ENCODE measurements around the gene PRRG4.
A peak's percentile ranks its signal among the peaks of the same experiment; 100 is the strongest.

PRRG4 gene

DNA sequence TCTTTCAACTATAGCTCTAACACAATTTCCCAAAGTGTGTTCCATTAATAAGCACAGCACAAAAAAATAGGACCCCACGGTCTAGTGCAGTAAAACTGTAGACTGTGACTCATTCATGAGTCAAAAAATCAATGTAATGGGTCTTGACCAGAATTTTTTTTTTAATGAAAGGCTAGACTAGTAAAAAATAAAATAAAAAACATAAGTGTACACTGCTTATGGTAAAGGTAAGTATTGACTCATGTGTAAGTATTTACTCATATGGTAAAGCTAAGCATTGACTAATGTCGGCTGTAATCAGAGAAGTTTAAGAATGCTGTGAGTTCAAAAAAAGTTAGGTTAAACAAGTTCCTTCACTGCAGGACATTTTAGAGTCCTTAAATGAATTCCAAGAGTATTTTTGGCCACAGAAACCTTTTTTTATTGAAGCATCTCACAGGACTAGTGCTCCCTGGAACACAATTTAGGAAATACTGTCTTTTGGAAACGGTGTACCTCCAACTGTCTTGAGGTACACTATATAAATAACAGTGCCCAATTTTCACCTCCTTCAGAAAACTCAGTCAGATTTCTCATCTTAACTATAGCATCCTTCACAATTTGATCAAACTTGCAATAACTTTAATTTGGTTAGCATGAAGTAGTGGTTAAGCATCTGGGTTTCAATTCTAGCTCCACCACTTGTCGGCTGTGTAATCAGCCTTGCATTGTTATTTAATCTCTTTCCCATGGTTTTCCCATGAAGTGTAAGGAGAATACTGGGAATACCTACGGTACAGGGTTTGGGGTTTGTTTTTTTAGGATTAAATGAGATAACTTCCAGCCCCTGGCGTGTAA lies 37.4 kb upstream of the PRRG4 start:
- no peak for DNase-seq (ENCODE audit: extremely low spot score)
- TF ChIP-seq L3MBTL2 (conservative IDR thresholded peaks at IDR 0.05) (no peak), BHLHE40 (IDR thresholded peaks at IDR 0.05; ENCODE audit: borderline replicate concordance) (no peak), LEF1 (IDR thresholded peaks at IDR 0.05; ENCODE audit: borderline replicate concordance) (no peak), CTBP1 (IDR thresholded peaks at IDR 0.05; ENCODE audit: borderline replicate concordance) (no peak), SUZ12 (IDR thresholded peaks at IDR 0.05) (no peak), ELF4 (IDR thresholded peaks at IDR 0.05) (no peak), ZNF384 (IDR thresholded peaks at IDR 0.05) (no peak), ARNT (IDR thresholded peaks at IDR 0.05) (no peak), NFRKB (IDR thresholded peaks at IDR 0.05) (no peak), SP1 (IDR thresholded peaks at IDR 0.05) (no peak), TARDBP (IDR thresholded peaks at IDR 0.05) (no peak), FOXK2 (IDR thresholded peaks at IDR 0.05) (no peak), FOXA1 (IDR thresholded peaks at IDR 0.05) (no peak), HDGF (IDR thresholded peaks at IDR 0.05; ENCODE audit: borderline replicate concordance) (no peak), FOXM1 (IDR thresholded peaks at IDR 0.05; ENCODE audit: borderline replicate concordance) (no peak)
- TF ChIP-seq, protein P1, sequence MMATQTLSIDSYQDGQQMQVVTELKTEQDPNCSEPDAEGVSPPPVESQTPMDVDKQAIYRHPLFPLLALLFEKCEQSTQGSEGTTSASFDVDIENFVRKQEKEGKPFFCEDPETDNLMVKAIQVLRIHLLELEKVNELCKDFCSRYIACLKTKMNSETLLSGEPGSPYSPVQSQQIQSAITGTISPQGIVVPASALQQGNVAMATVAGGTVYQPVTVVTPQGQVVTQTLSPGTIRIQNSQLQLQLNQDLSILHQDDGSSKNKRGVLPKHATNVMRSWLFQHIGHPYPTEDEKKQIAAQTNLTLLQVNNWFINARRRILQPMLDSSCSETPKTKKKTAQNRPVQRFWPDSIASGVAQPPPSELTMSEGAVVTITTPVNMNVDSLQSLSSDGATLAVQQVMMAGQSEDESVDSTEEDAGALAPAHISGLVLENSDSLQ (IDR thresholded peaks at IDR 0.05), result no peak
- CTCF ChIA-PET, result interaction anchor here (0.5 to 1.4 kb wide), 6 partner anchors 10 to 923 kb away, joined by 3 to 4 read pairs (median 3); no protein-coding TSS in a partner anchor
- POLR2A ChIA-PET, result interaction anchor here (0.7 kb wide), 1 partner anchor 228 kb away, joined by 3 read pairs; no protein-coding TSS in a partner anchor

DNA sequence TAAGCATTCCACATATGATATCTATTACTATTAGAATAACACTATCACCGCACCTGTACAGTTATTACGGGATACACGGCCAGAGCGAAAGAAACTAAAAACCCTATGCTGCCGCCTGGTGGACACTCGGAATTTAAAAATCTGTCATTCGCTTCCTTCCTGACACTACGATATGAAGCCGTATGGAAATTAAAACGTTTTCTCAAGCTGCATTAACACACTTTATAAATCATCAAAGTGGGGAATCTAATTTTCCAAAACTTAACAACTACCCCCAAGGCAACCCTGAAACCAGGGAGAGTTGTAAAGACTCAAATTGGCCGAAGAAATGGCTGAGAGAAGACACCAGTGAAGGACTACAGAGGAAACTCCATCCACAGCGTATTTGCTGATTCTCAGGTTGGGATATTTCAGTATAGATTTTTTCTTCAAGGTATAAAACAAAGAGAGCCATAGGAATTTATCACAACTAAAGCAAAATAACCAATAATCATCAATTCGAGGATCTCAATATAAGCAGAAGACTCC lies 36.7 kb upstream of the PRRG4 start:
- ChIA-PET POLR2A (no interaction called here), CTCF (interaction anchor here (0.5 to 1.4 kb wide), 3 partner anchors 11 to 923 kb away, joined by 3 to 4 read pairs (median 3); no protein-coding TSS in a partner anchor)
- TF ChIP-seq BHLHE40 (IDR thresholded peaks at IDR 0.05; ENCODE audit: borderline replicate concordance) (no peak), ELF4 (IDR thresholded peaks at IDR 0.05) (no peak), HDGF (IDR thresholded peaks at IDR 0.05; ENCODE audit: borderline replicate concordance) (no peak), NFRKB (IDR thresholded peaks at IDR 0.05) (no peak), SP1 (IDR thresholded peaks at IDR 0.05) (no peak), FOXA1 (IDR thresholded peaks at IDR 0.05) (no peak), ARNT (IDR thresholded peaks at IDR 0.05) (no peak), LEF1 (IDR thresholded peaks at IDR 0.05; ENCODE audit: borderline replicate concordance) (no peak), FOXK2 (IDR thresholded peaks at IDR 0.05) (no peak), ZNF384 (IDR thresholded peaks at IDR 0.05) (no peak)
- TF ChIP-seq, protein P1 (IDR thresholded peaks at IDR 0.05), result no peak
- DNase-seq (ENCODE audit: extremely low spot score), result peak; percentile 61

DNA sequence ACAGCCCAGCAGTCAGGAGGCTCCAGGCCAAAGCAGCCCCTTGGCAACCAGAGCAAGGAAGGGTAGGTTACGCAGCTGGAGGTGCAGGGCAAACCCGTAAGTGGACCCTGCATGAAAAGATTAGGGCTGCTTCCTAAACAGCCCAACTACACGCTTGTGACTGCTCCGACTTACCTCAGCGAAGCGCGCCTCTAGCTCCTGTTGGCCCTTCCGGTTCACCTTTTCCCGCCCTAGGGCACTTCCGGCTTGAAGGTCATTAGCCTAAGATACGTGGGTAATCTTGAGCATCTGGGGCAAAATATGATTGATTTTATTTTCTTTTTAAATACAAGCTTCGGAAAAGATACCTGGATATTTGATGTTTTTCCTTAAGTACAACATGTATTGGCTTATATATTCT lies 35.3 kb upstream of the PRRG4 start, which contains the start of gene CCDC73:
Gene CCDC73, minus strand, starts transcription at position 224 of the 400 bp plus-strand sequence. CDS start 34,419 bp downstream, outside the sequence.
- DNase-seq (ENCODE audit: extremely low spot score), result no peak
- CTCF ChIA-PET, result no interaction called here
- POLR2A ChIA-PET, result no interaction called here
- TF ChIP-seq ZNF384 (IDR thresholded peaks at IDR 0.05), result no peak
- TF ChIP-seq TARDBP (IDR thresholded peaks at IDR 0.05), result no peak
- TF ChIP-seq SUZ12 (IDR thresholded peaks at IDR 0.05), result no peak
- TF ChIP-seq SP1 (IDR thresholded peaks at IDR 0.05), result no peak
- TF ChIP-seq CTBP1 (IDR thresholded peaks at IDR 0.05; ENCODE audit: borderline replicate concordance), result no peak
- no peak for TF ChIP-seq FOXA1 (IDR thresholded peaks at IDR 0.05)
- TF ChIP-seq ARNT (IDR thresholded peaks at IDR 0.05), result no peak
- no peak for TF ChIP-seq FOXK2 (IDR thresholded peaks at IDR 0.05)
- TF ChIP-seq, protein P1 (IDR thresholded peaks at IDR 0.05), result no peak
- TF ChIP-seq BHLHE40 (IDR thresholded peaks at IDR 0.05; ENCODE audit: borderline replicate concordance), result no peak
- no peak for TF ChIP-seq FOXM1 (IDR thresholded peaks at IDR 0.05; ENCODE audit: borderline replicate concordance)
- no peak for TF ChIP-seq L3MBTL2 (conservative IDR thresholded peaks at IDR 0.05)
- no peak for TF ChIP-seq HDGF (IDR thresholded peaks at IDR 0.05; ENCODE audit: borderline replicate concordance)
- no peak for TF ChIP-seq ELF4 (IDR thresholded peaks at IDR 0.05)
- no peak for TF ChIP-seq LEF1 (IDR thresholded peaks at IDR 0.05; ENCODE audit: borderline replicate concordance)

DNA sequence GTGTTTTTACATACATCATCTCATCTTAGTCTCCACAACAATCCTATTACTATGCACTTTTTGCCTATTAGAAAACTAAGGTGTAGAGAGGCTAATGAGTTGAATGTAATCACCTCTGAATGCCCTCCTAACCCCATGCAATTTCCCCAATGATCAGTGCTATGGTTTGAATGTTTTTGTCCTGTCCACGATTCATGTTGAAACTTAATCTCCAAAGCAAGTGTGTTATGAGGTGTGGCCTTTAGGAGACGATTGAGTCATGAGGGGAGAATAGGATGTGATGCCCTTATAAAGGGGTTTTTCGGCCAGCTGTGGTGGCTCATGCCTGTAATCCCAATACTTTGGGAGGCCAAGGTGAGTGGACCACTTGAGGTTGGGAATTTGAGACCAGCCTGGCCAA lies 33.3 kb upstream of the PRRG4 start:
- CTCF ChIA-PET, result interaction anchor here (0.6 kb wide), 2 partner anchors 57 to 1036 kb away, joined by 3 read pairs; no protein-coding TSS in a partner anchor
- POLR2A ChIA-PET, result no interaction called here
- no peak for DNase-seq (ENCODE audit: extremely low spot score)

More for the DNA sequence above, 33.3 kb upstream of the PRRG4 start:
- TF ChIP-seq NFRKB (IDR thresholded peaks at IDR 0.05) (no peak), FOXK2 (IDR thresholded peaks at IDR 0.05) (no peak), FOXA1 (IDR thresholded peaks at IDR 0.05) (no peak), SP1 (IDR thresholded peaks at IDR 0.05) (no peak)
- TF ChIP-seq, protein P1 (IDR thresholded peaks at IDR 0.05), result no peak
